HCT116 (cell line): Measurements from ENCODE around the gene PFDN2. TPM values are rescaled to one million over a fixed set of nuclear protein-coding genes. Genes with fewer than 3 reads are reported as not detected.

Source experiments
- ATAC-seq: fragments of 200-7000 bp; cut with Tn5 transposase; 2 replicates; pipeline ENCODE4 v1.9.1; 2020; ENCODE audit warnings: mild to moderate bottlenecking, moderate library complexity
- BruUV-seq: library from RNA; stranded (reverse); fragments of 400-500 nt; replicated peaks from 2 replicates; lab custom pipeline; 2021; lab: Mats Ljungman, UMichigan
- CTCF ChIA-PET: fragments of 300-600 bp; sonication (Branson Sonifier 250); formaldehyde crosslinking; loops from one replicate; lab custom pipeline; 2021; ENCODE audit warnings: antibody characterized with exemption; lab: Charles Lee
- POLR2A ChIA-PET: fragments of 300-600, 350-600 bp; sonication (Branson Sonifier 250); formaldehyde crosslinking; loops from one replicate; lab custom pipeline; 2021; ENCODE audit warnings: antibody characterized with exemption; lab: Charles Lee
- RAD21 ChIA-PET, 2 experiments: fragments of 300-600 bp; sonication (Branson Sonifier 250); formaldehyde crosslinking; loops; one replicate each; lab custom pipeline; 2023; ENCODE audit warnings: low total read pairs in 2 of 2; ENCODE audit not compliant: uncharacterized antibody in 2 of 2, unreplicated experiment in 2 of 2, low non-redundant PET in 1 of 2; lab: Charles Lee
- DNase-seq: peaks from one replicate; pipeline ENCODE4 v3.0.0-alpha.2; 2010; ENCODE audit warnings: low read depth, low spot score
- H2AFZ ChIP-seq: fragments of 200-600 bp; shearing (Covaris generic), sonication (generic); 2 replicates; pipeline ENCODE4 v1.6.1; 2017; ENCODE audit warnings: low read depth, mixed run types, mixed read lengths, antibody characterized with exemption, low read length; ENCODE audit not compliant: poor library complexity, severe bottlenecking
- H3K27ac ChIP-seq: 2 replicates; pipeline ENCODE4 v1.5.1; 2012; ENCODE audit warnings: low read depth, low read length
- H3K27me3 ChIP-seq: fragments of 200-600 bp; sonication (generic); 2 replicates; pipeline ENCODE4 v1.6.1; 2016; ENCODE audit warnings: mixed run types, low read length, mixed read lengths; ENCODE audit not compliant: insufficient read depth
- H3K36me3 ChIP-seq, 2 experiments: fragments of 200-500 bp in 1 of 2; fragments of 200-600 bp in 1 of 2; sonication (Bioruptor generic) in 1 of 2; sonication (generic) in 1 of 2; 2 replicates each; pipeline versions ENCODE4 v1.5.1 to v1.6.1; 2014 to 2016; ENCODE audit warnings: low read length in 2 of 2, inconsistent platforms in 1 of 2, mixed read lengths in 1 of 2, mixed run types in 1 of 2; ENCODE audit not compliant: insufficient read depth in 2 of 2, control insufficient read depth in 1 of 2
- H3K4me1 ChIP-seq, 2 experiments: fragments of 200-600 bp in 1 of 2; sonication (generic) in 1 of 2; 2 replicates each; pipeline versions ENCODE4 v1.5.1 to v1.6.1; 2012 to 2017; ENCODE audit warnings: low read length in 2 of 2, inconsistent platforms in 1 of 2, mild to moderate bottlenecking in 1 of 2, mixed read lengths in 1 of 2, mixed run types in 1 of 2, moderate library complexity in 1 of 2; ENCODE audit not compliant: insufficient read depth in 2 of 2, control insufficient read depth in 1 of 2
- H3K4me2 ChIP-seq: fragments of 200-600 bp; sonication (generic); 2 replicates; pipeline ENCODE4 v1.6.1; 2017; ENCODE audit warnings: mixed run types, low read length, mixed read lengths
- H3K4me3 ChIP-seq, 2 experiments: fragments of 200-600 bp in 1 of 2; sonication (generic) in 1 of 2; replicated peaks in 1 of 2; 2 replicates each; pipeline ENCODE4 v1.5.1; 2011 to 2016; ENCODE audit warnings: low read length in 2 of 2, control low read depth in 1 of 2, low read depth in 1 of 2, mild to moderate bottlenecking in 1 of 2, mixed read lengths in 1 of 2, mixed run types in 1 of 2
- H3K79me2 ChIP-seq: fragments of 200-600 bp; sonication (generic); 2 replicates; pipeline ENCODE4 v1.6.1; 2017; ENCODE audit warnings: mild to moderate bottlenecking, mixed run types, low read length, moderate library complexity, mixed read lengths; ENCODE audit not compliant: insufficient read depth
- H3K9ac ChIP-seq: fragments of 200-600 bp; sonication (generic); 2 replicates; pipeline ENCODE4 v1.6.1; 2016; ENCODE audit warnings: low read length, mixed read lengths
- H3K9me2 ChIP-seq: fragments of 200-600 bp; sonication (generic), shearing (Covaris generic); 2 replicates; pipeline ENCODE4 v1.6.1; 2017; ENCODE audit warnings: mixed run types, mild to moderate bottlenecking, moderate library complexity; ENCODE audit not compliant: insufficient read depth
- H3K9me3 ChIP-seq, 2 experiments: fragments of 200-500 bp in 1 of 2; fragments of 200-600 bp in 1 of 2; sonication (Bioruptor generic) in 1 of 2; sonication (generic) in 1 of 2; 2 replicates each; pipeline ENCODE4 v1.6.1; 2014 to 2017; ENCODE audit warnings: low read length in 2 of 2, mixed read lengths in 2 of 2, inconsistent platforms in 1 of 2, low read depth in 1 of 2, mild to moderate bottlenecking in 1 of 2, mixed run types in 1 of 2, moderate library complexity in 1 of 2; ENCODE audit not compliant: control insufficient read depth in 1 of 2, insufficient read depth in 1 of 2
- H4K20me1 ChIP-seq: fragments of 200-600 bp; sonication (generic), shearing (Covaris generic); 2 replicates; pipeline ENCODE4 v1.6.1; 2017; ENCODE audit warnings: mixed run types, mild to moderate bottlenecking, moderate library complexity; ENCODE audit not compliant: insufficient read depth
- ATF3 ChIP-seq: IDR thresholded peaks from 2 replicates; pipeline ENCODE4 v1.6.1; 2012
- CBX3 ChIP-seq: IDR thresholded peaks from 2 replicates; pipeline ENCODE4 v1.6.1; 2012; ENCODE audit warnings: low read depth
- CEBPB ChIP-seq: IDR thresholded peaks from 2 replicates; pipeline ENCODE4 v1.6.1; 2012; ENCODE audit warnings: low read depth
- EGR1 ChIP-seq: IDR thresholded peaks from 2 replicates; pipeline ENCODE4 v1.6.1; 2012; ENCODE audit warnings: low read depth
- EZH2 ChIP-seq: fragments of 200-600 bp; sonication (generic); IDR thresholded peaks from 2 replicates; pipeline ENCODE4 v1.6.1; 2017; ENCODE audit warnings: antibody characterized with exemption, mixed run types
- EZH2phosphoT487 ChIP-seq: fragments of 200-600 bp; IDR thresholded peaks from 2 replicates; pipeline ENCODE4 v1.6.1; 2018; ENCODE audit warnings: antibody characterized with exemption, borderline replicate concordance
- FOSL1 ChIP-seq: IDR thresholded peaks from 2 replicates; pipeline ENCODE4 v1.6.1; 2012; ENCODE audit warnings: low read depth
- POLR2AphosphoS5 ChIP-seq: IDR thresholded peaks from 2 replicates; pipeline ENCODE4 v1.6.1; 2011; ENCODE audit warnings: mild to moderate bottlenecking, low read depth, low read length, moderate library complexity
- RAD21 ChIP-seq: IDR thresholded peaks from 2 replicates; pipeline ENCODE4 v1.6.1; 2012; ENCODE audit warnings: low read depth, mild to moderate bottlenecking
- SIN3A ChIP-seq: IDR thresholded peaks from 2 replicates; pipeline ENCODE4 v1.6.1; 2012; ENCODE audit warnings: low read depth
- SP1 ChIP-seq: IDR thresholded peaks from 2 replicates; pipeline ENCODE4 v1.6.1; 2012; ENCODE audit warnings: low read depth
- SRF ChIP-seq: IDR thresholded peaks from 2 replicates; pipeline ENCODE4 v1.6.1; 2012; ENCODE audit warnings: low read depth
- ZBTB33 ChIP-seq: IDR thresholded peaks from 2 replicates; pipeline ENCODE4 v1.6.1; 2011; ENCODE audit warnings: mild to moderate bottlenecking, low read length, moderate library complexity; ENCODE audit not compliant: insufficient replicate concordance; ENCODE audit errors: extremely low read depth
- ZFX ChIP-seq: fragments of 450-650 bp; IDR thresholded peaks from 2 replicates; pipeline ENCODE4 v1.6.1; 2017
- ZNF274 ChIP-seq: fragments of 200-500 bp; sonication (Bioruptor generic); IDR thresholded peaks from 2 replicates; pipeline ENCODE4 v1.6.1; 2014; ENCODE audit warnings: mild to moderate bottlenecking, low read depth, low read length, inconsistent platforms
- intact Hi-C: fragments of 100-400 bp; cut with micrococcal nuclease; formaldehyde crosslinking; loops from 2 replicates; pipeline ENCODE4 v1.10.0; 2022
- total RNA-seq: library from RNA; stranded (reverse); gene quantifications from one replicate; pipeline ENCODE4 v1.2.1, GENCODE V29; 2021; ENCODE audit not compliant: unreplicated experiment

The PFDN2 gene
- total RNA-seq, 1 experiment from 2014 or later: 179 TPM

- no peak for TF ChIP-seq EGR1
- TF ChIP-seq SIN3A: no peak
- no peak for TF ChIP-seq FOSL1
- TF ChIP-seq CEBPB: no peak
Observed at GRCh38 chr1:161089938-161090337, 27.9 kb downstream of the PFDN2 start (continued).

- Histone ChIP-seq H3K27ac (no peak within 1 kb of the TSS), H3K27me3 (no peaks in the 10 kb centered on the region), H3K36me3 (no peaks in the 10 kb centered on the region), H2AFZ (no peak within 1 kb of the TSS), H3K4me1 (peaks cover 21 to 80% of the 10 kb centered on the region in 2 experiments), H3K9ac (0 out of 2 replicates have a peak within 1 kb of the TSS, but pooled peaks have one; percentile 2), H4K20me1 (no peaks in the 10 kb centered on the region), H3K79me2 (no peaks in the 10 kb centered on the region), H3K9me3 (no peaks in the 10 kb centered on the region), H3K4me2 (peak within 1 kb of the TSS; percentile 30), H3K9me2 (no peaks in the 10 kb centered on the region), H3K4me3 (no peak within 1 kb of the TSS)
- peak; percentile 37; the same call in 1 of the 2 replicates for ATAC-seq
- intact Hi-C loops: no loop called here
- CTCF ChIA-PET: no interaction called here
- RAD21 ChIA-PET: no interaction called here
- DNase-seq: no peak
- peak; percentile 25; the same call in 1 of the 2 replicates for TF ChIP-seq POLR2AphosphoS5
- no peak for TF ChIP-seq ZFX
- no TSS peak for BruUV-seq
- POLR2A ChIA-PET: interaction anchor here (1.2 kb wide), 1 partner anchor 68 kb away, joined by 3 read pairs; the partner anchor contains the start of gene F11R
Observed at GRCh38 chr1:161089251-161089924, 28.4 kb downstream of the PFDN2 start, which contains the start of gene NECTIN4. Gene NECTIN4, minus strand, starts transcription at chr1:161089558. Its CDS starts 262 bp downstream, at chr1:161089296.

- H3K4me3 ChIP-seq: no peak overlapping the region
- no peaks in the 10 kb centered on the region for H3K9me2 ChIP-seq
- H3K4me2 ChIP-seq: peak overlapping the region; percentile 30
- BruUV-seq: no TSS peak
- no peaks in the 10 kb centered on the region for H3K27me3 ChIP-seq
- no peak overlapping the region for H3K27ac ChIP-seq
- no peak for TF ChIP-seq SIN3A
- no peak for TF ChIP-seq SP1
- TF ChIP-seq ZBTB33: no peak
- TF ChIP-seq CBX3: no peak
- no peak for TF ChIP-seq EZH2
- TF ChIP-seq ATF3: no peak
- TF ChIP-seq POLR2AphosphoS5: no peak
- TF ChIP-seq ZNF274: no peak
- TF ChIP-seq SRF: no peak
- TF ChIP-seq EZH2phosphoT487: no peak
- no peak for TF ChIP-seq EGR1
- TF ChIP-seq RAD21: no peak
- TF ChIP-seq, all 23 proteins: peak for 0
- Histone ChIP-seq H3K9ac (0 out of 2 replicates have a peak overlapping the region, but pooled peaks have one; percentile 2), H2AFZ (no peak overlapping the region), H3K79me2 (no peaks in the 10 kb centered on the region), H3K9me3 (no peaks in the 10 kb centered on the region), H4K20me1 (no peaks in the 10 kb centered on the region), H3K36me3 (no peaks in the 10 kb centered on the region), H3K4me1 (peaks cover 29 to 85% of the 10 kb centered on the region in 2 experiments)
- ChIA-PET RAD21 (no interaction called here), CTCF (no interaction called here), POLR2A (interaction anchor here (1.2 kb wide), 1 partner anchor 67 kb away, joined by 3 read pairs; the partner anchor contains the start of gene F11R)
- ATAC-seq: no peak
- DNase-seq: no peak
- intact Hi-C loops: no loop called here
Observed at GRCh38 chr1:161088587-161089110, 29.2 kb downstream of the PFDN2 start.
